HG02571 (cell line): Measurements from ENCODE around the gene TAAR9.
A peak's percentile ranks its signal among the peaks of the same experiment; 100 is the strongest.

ENCODE experiments used
- ATAC-seq: cut with Tn5 transposase; IDR thresholded peaks from one replicate; pipeline ENCODE4 v1.9.1; 2021; ENCODE audit warnings: mild to moderate bottlenecking, moderate library complexity; ENCODE audit not compliant: unreplicated experiment

The TAAR9 gene

GRCh38 chr6:132537977-132538376 lies at the start of gene TAAR9:
Gene TAAR9, plus strand, starts transcription at chr6:132538277. Its CDS starts 13 bp downstream, at chr6:132538290.
- ATAC-seq, result no peak

GRCh38 chr6:132489376-132489775 lies 48.7 kb upstream of the TAAR9 start:
- no peak for ATAC-seq

- peak; percentile 38 for ATAC-seq
Measured at GRCh38 chr6:132490024-132490423, 48.1 kb upstream of the TAAR9 start.

- peak; percentile 66 for ATAC-seq
Measured at GRCh38 chr6:132490478-132491204, 47.4 kb upstream of the TAAR9 start.

GRCh38 chr6:132491303-132491702 lies 46.8 kb upstream of the TAAR9 start:
- no peak for ATAC-seq

GRCh38 chr6:132491881-132492280 lies 46.2 kb upstream of the TAAR9 start:
- no peak for ATAC-seq

- no peak for ATAC-seq
Measured at GRCh38 chr6:132494954-132495353, 43.1 kb upstream of the TAAR9 start.

GRCh38 chr6:132495604-132496079 lies 42.4 kb upstream of the TAAR9 start:
- ATAC-seq, result peak; percentile 53

GRCh38 chr6:132496519-132497180 lies 41.4 kb upstream of the TAAR9 start:
- no peak for ATAC-seq

GRCh38 chr6:132498638-132499037 lies 39.4 kb upstream of the TAAR9 start:
- peak; percentile 52 for ATAC-seq

GRCh38 chr6:132499757-132500156 lies 38.3 kb upstream of the TAAR9 start:
- ATAC-seq, result no peak

GRCh38 chr6:132504757-132505156 lies 33.3 kb upstream of the TAAR9 start:
- no peak for ATAC-seq

- ATAC-seq, result no peak
Measured at GRCh38 chr6:132505158-132505557, 32.9 kb upstream of the TAAR9 start.

GRCh38 chr6:132506461-132506860 lies 31.6 kb upstream of the TAAR9 start:
- no peak for ATAC-seq

GRCh38 chr6:132506869-132507808 lies 30.9 kb upstream of the TAAR9 start:
- ATAC-seq, result no peak

- ATAC-seq, result peak; percentile 18
Measured at GRCh38 chr6:132511210-132511830, 26.8 kb upstream of the TAAR9 start.

GRCh38 chr6:132511831-132512220 lies 26.3 kb upstream of the TAAR9 start:
- ATAC-seq, result no peak

- no peak for ATAC-seq
Measured at GRCh38 chr6:132512342-132512637, 25.8 kb upstream of the TAAR9 start.

- peak; percentile 94 for ATAC-seq
Measured at GRCh38 chr6:132512638-132513632, 25.1 kb upstream of the TAAR9 start, which contains the start of gene STX7. Gene STX7, minus strand, starts transcription at chr6:132513116. Its CDS starts 9,586 bp downstream, at chr6:132503530.
